Measurements from ENCODE around the gene WDR1.

Gene WDR1

DNA sequence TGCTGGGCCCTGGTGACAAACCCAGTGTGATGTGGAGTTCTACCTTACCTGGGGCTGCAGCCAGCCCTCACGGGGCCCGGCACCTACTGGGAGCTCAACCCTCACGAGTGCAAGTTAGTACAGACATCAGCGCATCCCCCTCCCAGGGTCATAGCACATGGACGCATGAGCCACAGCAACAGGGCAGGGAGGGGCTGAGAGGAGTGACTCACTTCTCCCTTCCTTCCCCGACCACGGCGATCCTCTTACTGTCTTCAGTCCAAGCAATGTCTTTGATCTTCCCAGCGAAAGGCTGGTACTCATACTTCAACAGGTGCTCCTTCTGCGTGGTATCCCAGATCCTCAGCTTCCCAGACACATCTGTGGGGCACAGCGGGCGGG lies 17.8 kb downstream of the WDR1 start:
- no peak for DNase-seq (ENCODE audit: low read depth)

DNA sequence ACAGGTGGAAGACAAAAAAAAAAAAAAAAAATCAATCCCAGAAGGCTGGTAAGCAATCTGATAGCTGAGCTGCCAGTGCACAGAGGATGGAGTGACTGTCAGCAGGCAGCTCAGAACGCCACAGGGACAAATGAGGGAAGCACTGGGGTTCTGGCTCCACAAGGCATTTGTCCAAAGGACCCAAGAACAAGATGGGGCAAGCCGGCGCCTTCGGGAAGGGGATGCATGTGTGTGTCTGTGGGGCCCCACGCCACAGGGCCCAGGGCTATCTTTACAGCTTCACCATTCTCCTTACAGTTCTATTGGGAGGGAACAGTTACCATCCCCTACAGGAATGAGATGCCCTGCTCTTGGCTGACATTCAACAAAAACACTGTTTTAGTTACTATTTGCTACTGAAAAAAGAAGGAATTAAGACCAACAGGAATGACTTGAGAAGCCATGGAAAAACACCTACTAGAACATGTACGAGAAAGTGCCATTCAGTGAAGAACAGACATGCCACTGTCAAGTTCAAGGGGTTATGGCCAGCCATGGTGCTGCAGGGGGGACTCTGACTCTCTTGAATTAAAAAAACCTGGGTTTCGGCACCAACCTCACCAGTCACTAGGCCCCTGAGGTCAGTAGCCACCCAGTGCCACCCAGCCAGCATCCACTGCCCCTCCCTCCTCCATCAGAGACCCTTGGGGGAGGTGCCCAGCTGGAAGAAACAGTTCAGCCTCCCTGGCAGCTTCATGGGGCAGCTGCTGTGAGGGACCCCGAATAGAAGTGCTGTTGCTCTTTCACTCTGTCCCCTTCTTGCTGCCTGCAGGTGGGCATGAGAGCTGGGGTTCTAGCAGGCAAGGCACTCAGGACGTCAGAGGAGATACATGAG lies 18.5 kb downstream of the WDR1 start:
- no peak for DNase-seq (ENCODE audit: low read depth)

DNA sequence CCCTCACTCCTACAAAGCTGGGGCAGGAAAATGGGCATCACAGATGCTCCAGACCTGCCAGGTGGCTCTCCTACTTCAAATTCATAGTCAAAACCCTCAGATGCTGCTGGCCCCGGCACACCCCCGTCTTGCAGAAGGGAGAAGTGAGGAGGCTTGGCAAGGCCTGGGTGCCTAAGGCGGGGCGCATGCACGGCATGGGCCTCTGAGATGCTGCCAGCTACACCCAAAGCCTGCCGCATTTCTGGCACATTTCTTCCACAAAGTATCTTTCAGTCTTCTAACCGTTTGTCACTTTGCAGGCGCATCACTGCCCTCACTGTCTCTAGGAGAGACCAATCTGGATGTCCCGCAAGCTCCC lies 19.6 kb downstream of the WDR1 start:
- DNase-seq (ENCODE audit: low read depth) = no peak

DNA sequence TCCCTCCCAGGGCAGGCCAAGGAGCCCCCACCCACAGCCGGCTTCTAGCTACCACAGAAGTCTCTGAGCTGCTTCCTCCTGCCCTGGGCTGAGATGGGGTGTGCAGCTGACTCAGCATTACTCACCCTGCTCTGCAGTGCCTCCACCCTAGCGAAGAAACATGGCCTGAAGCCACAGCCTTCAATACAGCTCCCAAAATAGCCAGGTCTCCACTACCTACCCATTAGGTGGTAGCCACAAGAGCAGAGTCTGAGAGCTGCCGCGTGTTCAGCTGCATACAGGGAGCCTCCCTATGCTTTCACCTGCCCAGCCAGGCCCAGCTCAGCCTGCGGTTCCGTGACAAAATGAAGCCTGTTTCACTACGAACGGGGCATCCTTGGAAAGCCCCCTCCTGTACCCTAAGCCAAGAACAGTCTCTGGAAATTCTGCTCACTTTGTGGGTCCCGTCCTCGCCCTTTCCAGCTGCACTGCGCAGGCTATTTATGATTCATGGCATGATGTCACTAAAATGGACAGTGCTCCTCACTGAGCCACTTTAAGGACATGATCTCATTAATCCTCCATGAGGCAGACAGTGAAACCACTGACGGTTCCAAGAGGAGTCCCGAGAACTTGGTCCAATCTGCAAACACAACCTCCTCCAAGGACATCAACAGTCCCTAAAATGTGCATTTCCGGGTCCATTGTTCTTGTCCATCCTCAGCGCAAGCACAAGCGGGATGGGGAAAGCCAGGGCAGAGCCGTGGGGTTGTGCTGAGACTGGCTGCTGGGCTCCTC lies 20.2 kb downstream of the WDR1 start:
- no peak for DNase-seq (ENCODE audit: low read depth)

DNA sequence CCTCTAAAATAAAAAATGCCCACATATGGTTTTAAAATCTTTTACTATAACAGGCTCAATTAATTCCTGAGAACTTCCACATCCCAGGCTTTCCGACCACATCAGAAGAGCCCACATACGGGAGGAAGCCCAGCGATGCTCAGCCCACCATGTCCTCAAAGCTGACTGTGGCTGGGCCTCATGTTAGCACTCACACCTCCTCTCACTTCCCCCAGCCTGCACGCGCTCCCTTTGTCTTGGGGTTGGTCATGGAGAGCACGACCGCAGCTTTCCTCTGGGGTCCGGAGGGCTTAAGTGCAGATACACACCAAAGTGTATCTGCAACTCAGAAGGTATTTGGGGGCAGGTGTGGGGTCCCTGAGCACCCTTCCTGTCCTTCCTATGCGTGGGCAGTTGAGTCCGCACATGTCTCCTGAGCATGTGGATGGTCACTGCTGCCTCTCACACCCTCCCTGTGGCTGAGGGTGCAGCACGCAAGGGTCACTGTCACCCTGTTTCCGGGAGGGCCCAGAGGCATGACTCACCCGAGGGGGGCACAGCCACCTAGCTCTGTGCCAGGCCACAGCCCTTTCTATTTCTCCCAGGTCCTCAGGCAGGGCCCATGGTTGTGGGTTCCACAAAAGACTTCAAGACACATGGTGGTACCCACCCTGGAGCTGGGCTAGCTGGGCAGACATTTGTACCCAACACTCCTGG lies 21.2 kb downstream of the WDR1 start:
- no peak for DNase-seq (ENCODE audit: low read depth)

DNA sequence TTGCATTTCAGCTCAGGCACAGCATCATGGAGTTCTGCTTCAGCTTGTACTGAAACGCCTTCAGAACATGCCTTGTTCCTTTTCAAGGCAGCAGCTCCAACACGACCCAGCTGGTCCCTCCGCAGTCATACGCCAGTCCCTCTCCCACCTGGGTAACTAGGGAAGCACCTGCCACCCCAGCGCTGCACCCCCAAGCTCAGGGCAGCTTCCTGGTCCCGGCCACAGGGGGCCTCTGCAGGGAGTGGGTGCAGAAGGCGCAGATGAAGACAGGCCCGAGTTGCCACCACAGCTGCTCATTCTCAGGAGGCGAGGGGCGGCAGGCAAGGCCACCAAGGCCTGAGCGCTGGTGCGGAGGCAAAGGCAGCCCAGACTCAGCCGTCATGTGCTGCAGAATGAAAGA lies 21.8 kb downstream of the WDR1 start:
- no peak for DNase-seq (ENCODE audit: low read depth)

DNA sequence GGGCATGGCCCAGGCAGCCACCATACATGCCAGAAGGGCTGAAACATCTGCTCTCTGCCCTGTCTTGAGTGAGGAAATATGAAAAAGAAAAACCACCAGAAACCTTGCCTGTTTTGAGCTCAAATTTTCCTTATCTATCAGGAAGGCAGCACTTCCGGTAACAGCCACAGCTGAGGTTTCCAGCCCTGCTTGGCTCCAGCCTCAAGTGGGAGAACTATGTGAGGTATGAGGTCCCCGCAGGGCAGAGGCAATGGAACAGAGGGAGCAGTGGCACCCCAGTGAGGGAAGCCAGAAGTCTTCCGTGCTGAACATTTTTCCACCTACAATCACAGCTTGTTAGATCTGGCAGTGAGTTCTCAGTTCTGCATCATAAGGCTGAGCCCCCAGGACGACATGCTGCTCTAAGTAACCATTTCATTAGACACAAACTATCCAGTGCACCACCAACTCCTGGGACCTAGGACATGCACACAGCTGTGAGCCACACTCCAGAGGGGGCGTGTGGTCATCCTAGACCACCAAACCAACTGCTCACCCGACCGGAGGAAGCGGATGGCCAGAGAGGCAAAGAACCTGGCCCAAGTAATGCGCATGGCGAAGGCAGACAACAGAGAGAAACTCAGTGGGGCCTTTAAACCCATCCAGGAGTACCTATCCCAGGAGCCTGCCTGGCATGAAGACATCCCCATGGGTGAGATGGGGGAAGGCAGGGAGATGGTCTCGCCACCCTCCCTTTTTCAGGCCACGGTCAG lies 22.6 kb downstream of the WDR1 start:
- no peak for DNase-seq (ENCODE audit: low read depth)

DNA sequence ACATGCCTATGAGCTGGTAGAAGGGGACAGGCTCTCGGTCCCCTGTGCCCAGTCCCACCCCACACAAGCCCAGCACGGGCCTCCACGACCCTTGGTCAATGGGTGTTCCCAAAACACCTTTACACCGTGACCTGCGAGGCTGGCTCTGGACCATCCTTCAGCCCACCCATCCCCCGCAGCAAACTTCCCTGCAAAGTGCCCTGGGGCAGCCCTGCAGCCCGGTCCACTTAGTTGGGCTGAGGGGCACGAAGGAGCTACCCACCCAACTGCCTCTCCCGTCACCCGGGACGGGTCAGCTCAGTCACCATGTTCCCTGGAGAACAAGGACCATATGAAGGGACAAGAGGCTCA lies 23.4 kb downstream of the WDR1 start:
- no peak for DNase-seq (ENCODE audit: low read depth)

DNA sequence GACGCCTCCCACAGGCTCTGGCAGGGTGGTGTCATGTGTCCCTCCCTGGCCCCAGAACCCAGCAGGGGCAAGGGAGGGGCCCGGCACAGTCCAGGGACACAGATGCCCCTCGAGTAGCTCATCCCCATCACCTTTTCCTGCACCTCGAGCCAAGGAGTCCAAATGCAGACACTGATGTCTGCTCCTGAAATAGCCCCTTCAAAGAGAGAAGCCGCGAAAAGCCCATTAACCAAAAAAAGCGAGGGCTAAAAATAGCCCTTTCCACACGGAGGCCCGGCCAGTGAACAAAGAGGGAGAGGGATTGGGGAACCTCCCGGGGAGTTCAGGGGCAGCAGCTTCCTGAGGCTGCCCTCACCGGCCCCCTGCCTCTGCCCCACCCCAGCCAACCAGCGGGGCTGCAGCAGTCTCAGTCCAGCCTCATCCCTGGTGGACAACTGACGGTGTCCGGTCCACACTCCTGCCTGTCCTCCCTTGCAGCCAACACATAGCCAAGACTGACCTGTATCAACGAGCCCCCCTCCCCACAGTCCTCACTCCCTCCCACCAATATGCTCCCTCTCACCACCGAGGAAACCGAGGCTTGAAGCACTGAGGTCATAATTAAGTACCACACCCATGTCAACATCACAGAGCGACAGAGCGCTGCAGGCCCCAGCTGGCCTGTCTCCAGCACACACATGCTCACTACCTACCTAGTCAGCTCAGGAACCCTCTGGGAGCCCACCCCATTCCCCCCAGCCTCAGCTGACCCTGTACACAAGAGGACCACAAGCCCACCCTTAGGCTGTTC lies 23.9 kb downstream of the WDR1 start:
- no peak for DNase-seq (ENCODE audit: low read depth)

DNA sequence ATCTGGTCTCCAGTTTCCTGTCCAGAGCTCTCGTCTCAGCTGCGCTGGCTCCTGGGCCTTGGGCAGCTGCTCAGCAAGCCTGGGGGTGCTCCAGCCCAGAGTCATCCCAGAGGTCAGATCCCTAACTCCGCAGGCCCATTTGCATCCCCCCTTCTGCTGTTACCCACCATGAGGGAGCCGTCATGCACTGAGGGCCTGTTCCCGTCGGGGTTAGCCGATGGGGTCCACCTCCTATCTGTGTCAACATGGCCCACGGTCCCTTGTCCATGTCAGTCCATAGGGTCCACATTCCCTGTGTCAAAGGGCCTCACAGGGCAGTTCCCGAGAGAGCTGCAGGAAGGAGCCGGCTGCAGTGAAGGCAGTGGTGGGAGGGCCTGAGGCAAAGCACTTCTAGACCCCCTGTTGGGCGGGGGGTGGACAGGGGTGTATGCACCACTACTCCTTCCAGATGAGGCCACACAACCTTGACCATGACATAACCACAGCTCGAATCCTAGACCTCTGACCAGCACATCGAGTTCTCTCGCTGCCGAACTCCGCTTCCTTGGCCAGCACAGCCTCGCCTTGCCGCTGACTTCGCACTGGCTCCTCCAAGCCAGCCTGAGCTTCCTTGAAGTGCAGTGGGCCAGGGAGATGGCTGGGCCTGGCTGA lies 24.9 kb downstream of the WDR1 start:
- no peak for DNase-seq (ENCODE audit: low read depth)

DNA sequence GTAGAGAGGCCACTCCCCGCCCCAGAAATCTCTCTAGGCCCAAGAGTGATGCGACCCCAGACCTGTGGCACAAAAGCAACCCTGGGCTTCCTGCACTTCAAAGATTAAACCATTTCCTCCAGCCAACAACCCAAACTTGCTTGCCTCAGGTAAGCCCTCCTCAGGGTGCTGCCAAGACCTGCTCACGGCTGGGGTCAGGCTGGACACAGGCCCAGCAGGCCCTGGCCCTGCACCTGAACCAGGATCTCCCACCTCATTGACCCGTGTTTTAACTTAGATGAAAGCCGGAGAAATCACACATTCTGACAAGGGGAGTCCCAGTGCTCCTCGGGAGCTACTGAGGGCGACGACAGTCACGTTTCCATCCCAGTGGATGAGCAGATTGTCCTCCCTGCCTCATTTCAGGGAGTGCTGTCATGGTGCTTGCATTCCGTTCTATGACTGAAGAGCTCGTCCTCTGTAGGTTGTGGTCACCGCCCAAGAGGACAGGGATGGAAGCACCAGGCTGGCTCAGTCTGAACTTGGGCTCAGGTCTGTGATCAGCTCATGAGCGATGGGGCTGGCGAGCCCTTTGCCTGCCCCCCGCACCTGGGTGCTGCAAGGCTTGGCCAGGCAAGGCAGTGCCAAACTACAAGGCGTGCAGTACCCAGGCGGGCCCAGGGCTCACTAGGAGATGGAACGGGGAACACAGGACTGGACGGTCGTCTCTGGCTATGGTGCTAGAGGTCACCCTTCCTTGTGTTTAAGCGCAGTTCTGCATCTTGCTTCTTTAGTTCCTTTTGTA lies 25.9 kb downstream of the WDR1 start:
- no peak for DNase-seq (ENCODE audit: low read depth)

DNA sequence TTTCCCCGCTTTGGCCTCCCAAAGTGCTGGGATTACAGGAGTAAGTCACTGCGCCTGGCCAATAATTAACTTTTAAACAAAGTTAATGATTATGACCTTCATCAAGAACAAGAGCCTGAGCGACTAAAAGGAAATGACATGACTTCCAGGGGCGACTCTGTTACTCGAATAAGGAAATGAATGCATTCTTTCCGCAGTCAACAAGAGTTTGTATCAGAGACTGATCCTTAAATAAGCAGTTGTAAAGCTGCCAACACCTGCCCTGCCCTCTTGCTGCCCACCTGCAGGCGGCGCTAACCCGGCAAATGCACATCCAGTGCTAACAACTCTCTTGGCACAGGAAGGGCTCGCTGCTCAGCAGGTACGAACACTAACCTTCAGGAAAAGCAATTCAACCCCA lies 27.3 kb downstream of the WDR1 start:
- DNase-seq (ENCODE audit: low read depth) = no peak

DNA sequence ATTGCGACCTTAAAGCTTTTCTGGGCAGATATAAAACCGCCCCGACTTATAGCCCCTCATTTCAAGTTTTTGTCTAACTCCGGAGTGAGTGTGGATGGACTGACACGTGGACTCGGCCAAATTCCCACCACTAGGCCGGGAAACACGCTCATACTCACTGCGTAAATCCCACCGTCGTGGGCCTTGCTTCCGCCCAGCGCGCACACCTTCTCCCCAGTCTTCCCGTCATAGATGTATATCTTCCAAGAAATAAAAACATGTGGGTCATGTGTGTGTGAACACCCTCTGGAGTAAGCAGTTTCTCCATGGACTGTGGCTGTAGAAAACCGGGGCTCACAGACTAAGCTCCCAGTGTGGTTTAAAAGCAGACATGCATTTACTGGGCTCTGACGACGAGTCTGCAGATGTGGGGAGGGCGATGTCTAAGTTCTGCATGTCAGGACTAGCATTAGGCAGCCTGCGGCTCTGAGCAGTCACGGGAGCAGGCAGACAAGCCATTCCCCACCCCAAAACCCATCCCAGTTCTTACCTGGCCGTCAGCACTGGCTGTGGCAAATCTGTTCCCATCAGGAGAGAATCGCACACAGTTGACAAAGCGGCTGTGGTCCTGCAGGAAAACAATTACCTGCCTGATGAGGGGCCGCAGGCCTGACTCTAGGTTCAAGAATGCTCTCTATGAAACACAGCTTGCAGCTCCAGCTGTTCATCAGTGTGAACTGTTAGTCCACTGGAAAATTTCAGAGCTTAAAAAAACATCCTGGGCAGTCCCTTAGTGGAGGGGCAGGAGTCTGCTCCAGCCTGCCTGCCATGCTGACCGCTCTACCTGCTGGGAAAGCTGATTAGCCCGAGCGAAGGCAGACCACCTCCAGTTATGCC lies 28.2 kb downstream of the WDR1 start:
- DNase-seq (ENCODE audit: low read depth) = no peak

DNA sequence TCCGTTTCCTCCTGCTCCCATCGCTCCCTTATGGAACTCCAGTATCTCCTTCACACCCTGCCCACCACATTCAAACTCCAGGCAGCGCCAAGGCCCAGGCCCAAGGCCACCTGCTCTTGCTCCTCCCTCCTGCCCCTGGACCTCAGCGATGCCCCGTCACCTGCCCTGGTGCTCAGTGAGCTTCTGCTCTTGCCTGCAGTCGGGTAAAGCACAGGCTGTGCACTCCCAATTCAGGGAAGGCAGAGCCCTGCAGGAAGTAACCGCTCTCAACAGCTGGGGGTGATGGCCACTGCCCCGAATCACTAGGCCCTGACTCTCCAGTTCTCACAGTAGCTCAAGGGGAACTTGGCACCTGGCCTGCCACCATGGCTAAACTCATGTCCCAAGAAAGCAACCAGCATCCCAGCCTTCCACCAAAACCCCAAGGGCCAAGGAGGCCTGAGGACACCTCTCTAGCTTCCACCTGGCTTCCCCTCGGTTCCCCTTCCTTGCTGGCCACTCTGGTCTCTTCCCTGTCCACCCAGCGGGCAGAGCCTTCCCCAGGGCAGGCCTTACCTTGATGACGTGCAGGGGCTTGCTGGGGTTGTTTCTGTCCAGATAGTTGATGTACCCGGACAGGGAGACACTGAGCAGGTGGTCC lies 29.3 kb downstream of the WDR1 start:
- no peak for DNase-seq (ENCODE audit: low read depth)

DNA sequence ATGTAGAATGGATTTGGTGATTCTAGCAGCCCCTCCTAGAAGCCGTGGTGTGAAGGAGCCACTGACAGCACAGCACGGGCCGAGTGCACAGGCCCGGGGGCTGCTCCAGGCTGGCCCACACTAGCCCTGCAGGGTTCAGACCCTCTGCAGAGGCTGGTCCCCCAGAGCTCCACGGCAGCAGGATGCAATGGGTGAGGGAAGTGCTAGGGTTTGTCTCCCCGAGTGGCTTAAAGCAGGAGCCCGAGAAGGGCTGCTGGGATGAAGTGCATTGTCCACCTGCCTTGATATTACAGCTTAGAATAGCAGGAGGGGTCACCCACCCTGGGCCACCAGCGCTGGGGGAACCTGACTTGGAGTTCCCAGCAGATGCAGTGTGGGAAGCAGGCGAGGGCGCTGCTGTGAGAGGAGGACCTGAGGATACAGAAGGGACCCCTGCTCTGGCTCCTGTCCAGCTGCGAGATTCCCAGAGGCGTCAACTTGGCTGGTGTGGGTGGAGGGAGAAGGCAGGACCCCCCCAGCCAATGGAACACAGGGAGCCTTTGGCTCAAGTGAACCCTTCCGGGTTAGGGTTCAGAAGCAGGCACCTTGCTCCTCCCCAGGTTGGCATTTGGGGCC lies 30.0 kb downstream of the WDR1 start:
- DNase-seq (ENCODE audit: low read depth) = no peak

DNA sequence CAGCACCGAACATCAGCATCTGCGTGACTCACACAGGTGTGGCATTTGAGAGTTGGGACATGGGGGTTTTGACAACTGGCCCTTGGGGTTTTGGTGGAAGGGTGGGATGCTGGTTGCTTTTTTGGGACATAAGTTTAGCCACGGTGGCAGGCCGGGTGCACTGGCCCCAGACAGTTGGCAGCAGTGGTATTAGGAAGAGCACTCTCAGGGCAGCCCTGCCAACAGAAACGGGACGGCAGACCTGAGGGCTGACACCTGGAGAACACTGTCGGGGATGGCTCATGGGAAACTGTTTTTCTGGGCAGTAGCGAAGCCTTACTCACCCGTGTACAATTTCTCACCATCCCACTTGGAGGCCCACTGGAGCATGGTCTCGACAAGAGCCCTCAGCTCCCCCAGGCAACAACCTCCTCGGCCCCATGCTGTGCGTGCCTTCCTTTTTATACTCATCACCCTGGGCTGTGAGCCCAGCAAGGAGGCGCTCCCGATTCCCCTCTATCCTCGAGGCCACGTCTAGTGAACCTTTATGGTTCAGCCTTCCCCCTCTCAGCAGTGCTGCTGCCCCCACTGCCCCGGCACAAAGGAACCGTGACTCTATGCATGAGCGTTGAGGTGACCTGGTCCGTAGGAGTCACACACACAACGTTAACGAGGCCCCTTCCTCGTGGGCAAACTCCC lies 30.6 kb downstream of the WDR1 start:
- DNase-seq (ENCODE audit: low read depth) = no peak

DNA sequence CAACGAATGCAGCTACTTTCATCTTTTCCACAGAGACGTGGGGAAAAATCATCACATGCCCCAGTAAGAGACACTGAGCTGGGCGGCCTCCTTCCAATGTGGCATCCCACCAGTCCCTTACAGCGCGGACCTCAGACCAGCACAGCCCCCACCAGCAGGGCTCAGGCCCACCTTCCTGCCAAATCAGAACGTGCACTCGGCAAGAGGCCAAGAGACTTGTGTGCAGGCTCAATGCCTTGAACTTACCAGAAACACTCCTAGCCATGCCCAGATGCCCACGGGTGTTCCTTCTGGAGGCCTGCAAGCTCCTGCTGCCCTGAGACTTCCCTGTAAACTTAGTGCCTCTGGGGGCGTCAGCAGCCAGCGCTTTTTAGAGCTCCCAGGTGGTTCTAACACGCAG lies 31.2 kb downstream of the WDR1 start:
- no peak for DNase-seq (ENCODE audit: low read depth)

Measured in stimulated activated CD8-positive, alpha-beta memory T cell treated with anti-CD3 and anti-CD28 coated beads, Interleukin-15, amount 100 ng/mL, for 24 hours (primary cell).